Measurements from ENCODE around the gene CLDN16. TPM values are rescaled to one million over a fixed set of nuclear protein-coding genes. Genes with fewer than 3 reads are reported as not detected.

Gene CLDN16
- total and polyA plus RNA-seq, 2 experiments from 2014 or later, result 0.39 to 0.77 TPM

DNA sequence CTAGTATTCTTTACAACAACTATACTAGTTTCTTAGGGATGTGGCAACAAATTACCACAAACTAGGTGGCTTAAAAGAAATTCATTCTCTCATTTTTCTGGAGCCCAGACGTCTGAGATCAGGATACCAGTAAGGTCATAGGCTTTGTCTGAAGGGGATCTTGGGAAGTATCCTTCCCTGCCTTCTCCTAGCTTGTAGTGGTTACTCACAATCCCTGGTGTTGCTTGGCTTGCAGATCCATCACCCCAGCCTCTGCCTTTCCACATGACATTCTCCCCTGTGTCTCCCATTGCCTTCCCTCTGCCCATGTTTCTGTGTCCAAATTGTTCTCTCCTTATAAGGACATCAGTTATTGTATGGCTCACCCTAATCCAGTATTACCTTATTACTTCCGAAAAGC lies 41.4 kb upstream of the CLDN16 start:
- Histone ChIP-seq H3K27ac (no peak overlapping the region), H3K4me3 (no peak overlapping the region), H3K79me2 (no peaks in the 10 kb centered on the region), H2AFZ (no peak overlapping the region), H3K9me2 (replicated peaks; ENCODE audit: insufficient read depth) (no peaks in the 10 kb centered on the region), H3K9me3 (ENCODE audit: low read depth) (no peaks in the 10 kb centered on the region), H3K4me2 (no peak overlapping the region), H3K4me1 (ENCODE audit: insufficient read depth) (peaks cover 9% of the 10 kb centered on the region), H3K36me3 (replicated peaks; ENCODE audit: insufficient read depth, low read depth) (no peaks in the 10 kb centered on the region), H3K27me3 (no peaks in the 10 kb centered on the region), H4K20me1 (ENCODE audit: insufficient read depth, poor library complexity, severe bottlenecking) (no peaks in the 10 kb centered on the region)
- WGBS (ENCODE audit: low lambda C conversion rate, missing lambda C conversion rate), result 91% methylated on average over 2 of the region's 2 CpGs
- TF ChIP-seq EZH2phosphoT487 (IDR thresholded peaks at IDR 0.05; ENCODE audit: low read depth, severe bottlenecking, unreplicated experiment), result no peak
- no peak for TF ChIP-seq CTCF (IDR thresholded peaks at IDR 0.05; ENCODE audit: poor library complexity)
- TF ChIP-seq EZH2 (IDR thresholded peaks at IDR 0.05; ENCODE audit: borderline replicate concordance), result no peak
- DNase-seq (ENCODE audit: low spot score), result no peak

- no peak overlapping the region for H3K4me2 ChIP-seq
- H3K27me3 ChIP-seq, result no peaks in the 10 kb centered on the region
- no peaks in the 10 kb centered on the region for H3K9me3 ChIP-seq (ENCODE audit: low read depth)
- TF ChIP-seq CTCF (IDR thresholded peaks at IDR 0.05; ENCODE audit: poor library complexity), result no peak
- TF ChIP-seq EZH2phosphoT487 (IDR thresholded peaks at IDR 0.05; ENCODE audit: low read depth, severe bottlenecking, unreplicated experiment), result no peak
- TF ChIP-seq EZH2 (IDR thresholded peaks at IDR 0.05; ENCODE audit: borderline replicate concordance), result no peak
- H3K36me3 ChIP-seq (replicated peaks; ENCODE audit: insufficient read depth, low read depth), result no peaks in the 10 kb centered on the region
- H3K27ac ChIP-seq, result no peak overlapping the region
- no peaks in the 10 kb centered on the region for H3K4me1 ChIP-seq (ENCODE audit: insufficient read depth)
- H4K20me1 ChIP-seq (ENCODE audit: insufficient read depth, poor library complexity, severe bottlenecking), result no peaks in the 10 kb centered on the region
- DNase-seq (ENCODE audit: low spot score), result no peak
- 100% methylated on average over 1 of the region's 1 CpG for WGBS (ENCODE audit: low lambda C conversion rate, missing lambda C conversion rate)
- no peaks in the 10 kb centered on the region for H3K79me2 ChIP-seq
- no peaks in the 10 kb centered on the region for H3K9me2 ChIP-seq (replicated peaks; ENCODE audit: insufficient read depth)
- H3K4me3 ChIP-seq, result no peak overlapping the region
- no peak overlapping the region for H2AFZ ChIP-seq
Measured at GRCh38 chr3:190352861-190353457, 35.0 kb upstream of the CLDN16 start.

- Histone ChIP-seq H3K4me3 (no peak overlapping the region), H3K4me1 (ENCODE audit: insufficient read depth) (no peaks in the 10 kb centered on the region), H3K9me3 (ENCODE audit: low read depth) (no peaks in the 10 kb centered on the region), H4K20me1 (ENCODE audit: insufficient read depth, poor library complexity, severe bottlenecking) (no peaks in the 10 kb centered on the region), H3K36me3 (replicated peaks; ENCODE audit: insufficient read depth, low read depth) (no peaks in the 10 kb centered on the region), H3K27me3 (no peaks in the 10 kb centered on the region), H3K9me2 (replicated peaks; ENCODE audit: insufficient read depth) (no peaks in the 10 kb centered on the region), H2AFZ (no peak overlapping the region), H3K79me2 (no peaks in the 10 kb centered on the region), H3K27ac (no peak overlapping the region), H3K4me2 (no peak overlapping the region)
- no peak for DNase-seq (ENCODE audit: low spot score)
- TF ChIP-seq EZH2 (IDR thresholded peaks at IDR 0.05; ENCODE audit: borderline replicate concordance), result no peak
- TF ChIP-seq EZH2phosphoT487 (IDR thresholded peaks at IDR 0.05; ENCODE audit: low read depth, severe bottlenecking, unreplicated experiment), result no peak
- no peak for TF ChIP-seq CTCF (IDR thresholded peaks at IDR 0.05; ENCODE audit: poor library complexity)
Measured at GRCh38 chr3:190356246-190356645, 31.7 kb upstream of the CLDN16 start.

- H3K9me3 ChIP-seq (ENCODE audit: low read depth), result no peaks in the 10 kb centered on the region
- H3K4me1 ChIP-seq (ENCODE audit: insufficient read depth), result no peaks in the 10 kb centered on the region
- H4K20me1 ChIP-seq (ENCODE audit: insufficient read depth, poor library complexity, severe bottlenecking), result no peaks in the 10 kb centered on the region
- H3K79me2 ChIP-seq, result no peaks in the 10 kb centered on the region
- no peaks in the 10 kb centered on the region for H3K27me3 ChIP-seq
- no peaks in the 10 kb centered on the region for H3K9me2 ChIP-seq (replicated peaks; ENCODE audit: insufficient read depth)
- no peak overlapping the region for H3K4me3 ChIP-seq
- WGBS (ENCODE audit: low lambda C conversion rate, missing lambda C conversion rate), result 63% methylated on average over 2 of the region's 2 CpGs
- no peak overlapping the region for H2AFZ ChIP-seq
- no peaks in the 10 kb centered on the region for H3K36me3 ChIP-seq (replicated peaks; ENCODE audit: insufficient read depth, low read depth)
- H3K27ac ChIP-seq, result no peak overlapping the region
- H3K4me2 ChIP-seq, result no peak overlapping the region
- DNase-seq (ENCODE audit: low spot score), result no peak
- TF ChIP-seq CTCF (IDR thresholded peaks at IDR 0.05; ENCODE audit: poor library complexity), result no peak
- no peak for TF ChIP-seq EZH2 (IDR thresholded peaks at IDR 0.05; ENCODE audit: borderline replicate concordance)
- TF ChIP-seq EZH2phosphoT487 (IDR thresholded peaks at IDR 0.05; ENCODE audit: low read depth, severe bottlenecking, unreplicated experiment), result no peak
Measured at GRCh38 chr3:190357468-190357867, 30.5 kb upstream of the CLDN16 start.

Data from hepatocyte (in vitro differentiated cells).